Neural crest cell (in vitro differentiated cells): ENCODE data around the gene PHF23. TPM values are rescaled to one million over a fixed set of nuclear protein-coding genes. Genes with fewer than 3 reads are reported as not detected.

Experiments
- DNase-seq: peaks from one replicate; pipeline ENCODE4 v3.0.0; 2021; ENCODE audit warnings: low read depth, mixed read lengths, low spot score
- H3K27ac Mint-ChIP-seq: one replicate; pipeline ENCODE4 v1.8.0; 2021; ENCODE audit warnings: mild to moderate bottlenecking, mixed read lengths; ENCODE audit not compliant: unreplicated experiment
- H3K27me3 Mint-ChIP-seq: 2 replicates; pipeline ENCODE4 v1.8.0; 2021; ENCODE audit warnings: low read depth, mild to moderate bottlenecking, mixed read lengths
- H3K36me3 Mint-ChIP-seq: 2 replicates; pipeline ENCODE4 v1.8.0; 2021; ENCODE audit warnings: low read depth, mild to moderate bottlenecking, mixed read lengths
- H3K4me1 Mint-ChIP-seq: 2 replicates; pipeline ENCODE4 v1.8.0; 2021; ENCODE audit warnings: mixed read lengths
- H3K4me3 Mint-ChIP-seq: one replicate; pipeline ENCODE4 v1.8.0; 2021; ENCODE audit warnings: mild to moderate bottlenecking, mixed read lengths
- H3K9me3 Mint-ChIP-seq: 2 replicates; pipeline ENCODE4 v1.8.0; 2021; ENCODE audit warnings: mixed read lengths
- total RNA-seq: library from RNA; stranded (reverse); gene quantifications from 2 replicates; pipeline ENCODE4 v1.2.1, GENCODE V29; 2021
- TF ChIP-seq, protein P1 (sequence below): fragments of 200-600 bp; sonication (generic); conservative IDR thresholded peaks from 2 replicates; pipeline ENCODE4 v1.5.0; 2021; ENCODE audit warnings: antibody characterized with exemption, mild to moderate bottlenecking

PHF23 gene
- total RNA-seq, 1 donor from 2014 or later, result 75.2 TPM

DNA sequence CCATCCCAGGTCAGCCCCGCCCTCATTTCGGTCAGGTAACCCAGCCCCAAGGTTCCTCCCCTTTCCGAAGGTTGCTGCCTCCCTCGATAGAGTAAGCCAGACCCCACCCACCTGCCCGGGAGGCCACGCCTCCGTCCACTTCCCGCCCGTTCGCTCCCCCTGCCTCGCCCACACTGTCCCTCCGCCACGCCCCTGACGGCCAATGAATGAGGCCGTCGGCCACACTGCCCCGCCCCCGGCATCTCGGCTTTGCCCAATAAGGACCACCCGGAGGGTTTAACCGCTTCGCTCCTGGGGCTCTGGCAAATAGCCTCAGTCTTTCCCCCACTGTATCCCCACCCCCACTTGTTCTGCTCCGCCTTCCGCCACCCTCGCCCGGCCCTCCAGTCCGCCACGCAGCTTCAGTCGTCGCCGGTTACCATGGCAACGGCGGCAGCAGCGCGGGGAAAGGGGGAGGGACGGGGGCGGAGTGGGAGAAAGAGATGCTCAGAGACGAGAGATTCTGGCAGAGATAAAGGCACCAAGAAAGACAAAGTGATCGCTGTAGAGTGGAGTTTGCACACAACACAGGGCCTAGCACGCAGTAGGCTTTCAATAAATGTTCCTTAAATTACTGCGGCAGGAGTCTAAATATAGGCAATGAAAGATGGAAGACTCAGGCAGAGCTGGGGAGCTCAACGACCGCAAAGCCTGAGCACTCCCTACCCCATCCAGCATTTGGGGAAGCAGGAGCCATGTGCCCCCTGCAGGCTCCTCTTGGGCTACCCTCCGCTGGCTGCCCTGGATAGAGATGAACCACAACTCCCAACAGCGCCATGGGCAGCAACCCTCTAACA, 24.7 kb downstream of the PHF23 start:
- Mint-ChIP-seq H3K9me3 (no peaks in the 10 kb centered on the region), H3K27me3 (peaks cover 35% of the 10 kb centered on the region), H3K36me3 (no peaks in the 10 kb centered on the region), H3K27ac (peak overlapping the region; percentile 99), H3K4me3 (peak overlapping the region; percentile 91), H3K4me1 (peaks cover 74% of the 10 kb centered on the region)
- DNase-seq, result peak; percentile 100
- TF ChIP-seq, protein P1, sequence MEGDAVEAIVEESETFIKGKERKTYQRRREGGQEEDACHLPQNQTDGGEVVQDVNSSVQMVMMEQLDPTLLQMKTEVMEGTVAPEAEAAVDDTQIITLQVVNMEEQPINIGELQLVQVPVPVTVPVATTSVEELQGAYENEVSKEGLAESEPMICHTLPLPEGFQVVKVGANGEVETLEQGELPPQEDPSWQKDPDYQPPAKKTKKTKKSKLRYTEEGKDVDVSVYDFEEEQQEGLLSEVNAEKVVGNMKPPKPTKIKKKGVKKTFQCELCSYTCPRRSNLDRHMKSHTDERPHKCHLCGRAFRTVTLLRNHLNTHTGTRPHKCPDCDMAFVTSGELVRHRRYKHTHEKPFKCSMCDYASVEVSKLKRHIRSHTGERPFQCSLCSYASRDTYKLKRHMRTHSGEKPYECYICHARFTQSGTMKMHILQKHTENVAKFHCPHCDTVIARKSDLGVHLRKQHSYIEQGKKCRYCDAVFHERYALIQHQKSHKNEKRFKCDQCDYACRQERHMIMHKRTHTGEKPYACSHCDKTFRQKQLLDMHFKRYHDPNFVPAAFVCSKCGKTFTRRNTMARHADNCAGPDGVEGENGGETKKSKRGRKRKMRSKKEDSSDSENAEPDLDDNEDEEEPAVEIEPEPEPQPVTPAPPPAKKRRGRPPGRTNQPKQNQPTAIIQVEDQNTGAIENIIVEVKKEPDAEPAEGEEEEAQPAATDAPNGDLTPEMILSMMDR, result peak; percentile 70

- H3K36me3 Mint-ChIP-seq, result no peaks in the 10 kb centered on the region
- peaks cover 30% of the 10 kb centered on the region for H3K27me3 Mint-ChIP-seq
- H3K27ac Mint-ChIP-seq, result peak overlapping the region; percentile 99
- no peaks in the 10 kb centered on the region for H3K9me3 Mint-ChIP-seq
- peak overlapping the region; percentile 91 for H3K4me3 Mint-ChIP-seq
- H3K4me1 Mint-ChIP-seq, result peaks cover 68% of the 10 kb centered on the region
- DNase-seq, result peak; percentile 96
- TF ChIP-seq, protein P1, result peak; percentile 77
Measured at GRCh38 chr17:7213895-7214299, 25.4 kb downstream of the PHF23 start.

DNA sequence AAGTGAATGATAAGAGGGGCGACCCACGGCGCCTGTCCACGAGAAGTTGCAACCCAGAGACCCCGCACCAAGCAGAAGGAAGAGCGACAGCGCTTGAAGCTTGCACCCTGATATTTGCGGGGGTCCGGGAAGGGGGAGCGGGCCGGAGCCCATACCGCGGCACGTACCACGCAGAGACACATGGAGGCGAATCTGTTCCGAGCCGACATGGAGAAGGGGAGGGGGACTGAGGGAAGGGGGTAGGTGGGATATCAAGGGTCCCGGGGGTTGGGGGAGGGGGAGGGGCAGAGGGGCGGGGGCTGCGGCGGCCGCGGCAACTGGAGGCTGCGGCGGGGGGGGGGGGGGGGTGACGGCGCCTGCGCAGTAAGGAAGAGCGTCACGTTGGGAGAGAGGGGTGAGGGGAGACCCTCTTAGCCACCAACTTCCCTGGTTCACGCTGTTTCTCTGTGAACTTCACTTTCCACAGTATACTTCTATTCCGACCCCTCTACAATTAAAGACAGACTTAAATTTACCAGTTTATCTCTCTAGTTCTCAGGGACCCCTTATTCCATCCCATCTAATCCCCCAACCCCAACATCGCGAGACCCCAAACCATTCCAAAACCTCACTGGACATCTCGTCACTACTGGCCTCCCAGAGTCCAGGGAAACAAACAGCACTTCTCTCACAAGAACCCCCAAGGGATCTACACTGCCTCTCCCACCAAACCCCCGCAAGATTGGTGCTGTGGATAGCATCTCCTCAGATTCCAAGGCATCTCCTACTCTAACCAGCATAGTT, 27.6 kb downstream of the PHF23 start:
- peak overlapping the region; percentile 38 for H3K27ac Mint-ChIP-seq
- H3K9me3 Mint-ChIP-seq, result no peaks in the 10 kb centered on the region
- no peaks in the 10 kb centered on the region for H3K36me3 Mint-ChIP-seq
- peaks cover 23% of the 10 kb centered on the region for H3K27me3 Mint-ChIP-seq
- TF ChIP-seq, protein P1, result no peak
- peaks cover 66% of the 10 kb centered on the region for H3K4me1 Mint-ChIP-seq
- peak overlapping the region; percentile 67 for H3K4me3 Mint-ChIP-seq
- DNase-seq, result no peak

GRCh38 chr17:7208754-7209460, 30.4 kb downstream of the PHF23 start:
- no peak for DNase-seq
- TF ChIP-seq, protein P1, result no peak
- Mint-ChIP-seq H3K27ac (no peak overlapping the region), H3K4me3 (peak overlapping the region; percentile 65), H3K36me3 (no peaks in the 10 kb centered on the region), H3K27me3 (peaks cover under 1% of the 10 kb centered on the region), H3K4me1 (peaks cover 66% of the 10 kb centered on the region), H3K9me3 (no peaks in the 10 kb centered on the region)

DNA sequence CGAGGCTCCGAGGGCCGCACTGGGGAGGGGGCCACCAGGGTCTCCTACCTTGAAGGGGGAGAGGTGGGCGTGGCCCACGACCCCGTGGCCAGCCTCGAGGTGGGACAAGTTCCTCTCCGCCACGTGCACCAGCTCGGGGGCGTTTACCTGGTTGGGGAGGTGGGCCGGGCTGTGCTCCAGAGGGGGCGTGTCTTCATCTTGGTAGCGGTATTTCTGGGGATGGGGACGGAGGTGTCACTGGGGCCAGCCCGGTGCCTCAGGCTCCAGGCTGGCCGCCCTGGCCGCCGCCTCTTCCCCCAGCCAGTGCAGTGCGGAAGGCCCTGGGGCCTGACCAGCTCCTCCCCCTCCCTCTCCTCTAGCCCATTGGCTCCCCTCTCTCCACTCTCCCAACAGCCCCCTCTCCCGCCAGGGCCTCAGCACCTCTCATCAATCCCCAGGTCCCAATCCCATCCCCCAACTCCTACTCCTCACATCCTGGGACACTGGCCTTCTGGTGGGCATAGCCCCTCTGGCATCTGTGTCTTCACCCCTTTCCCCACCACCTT, 31.2 kb downstream of the PHF23 start:
- Mint-ChIP-seq H3K36me3 (no peaks in the 10 kb centered on the region), H3K9me3 (no peaks in the 10 kb centered on the region), H3K4me3 (peak overlapping the region; percentile 65), H3K27ac (no peak overlapping the region), H3K27me3 (no peaks in the 10 kb centered on the region), H3K4me1 (peaks cover 60% of the 10 kb centered on the region)
- DNase-seq, result no peak
- TF ChIP-seq, protein P1, result no peak
